HEK293 (cell line): Measurements from ENCODE around the gene LPIN1.
A peak's percentile ranks its signal among the peaks of the same experiment; 100 is the strongest.

Experiments
- CTCF ChIA-PET: fragments of 350-600 bp; formaldehyde crosslinking; extraction: SDS; loops from one replicate; lab custom pipeline; 2021; ENCODE audit warnings: antibody characterized with exemption; lab: Yijun Ruan, JAX
- POLR2A ChIA-PET: fragments of 300-600 bp; formaldehyde crosslinking; extraction: SDS; loops from one replicate; lab custom pipeline; 2020; ENCODE audit warnings: antibody characterized with exemption, inconsistent platforms; lab: Yijun Ruan, JAX
- H3K27ac ChIP-seq: fragments of 200-500 bp; sonication (Bioruptor generic); 2 replicates; pipeline ENCODE4 v1.5.1; 2014; ENCODE audit warnings: low read depth, low read length, control low read depth, inconsistent platforms; ENCODE audit errors: extremely low read depth
- H3K36me3 ChIP-seq, 2 experiments: fragments of 200-500 bp in 1 of 2; sonication (Bioruptor generic) in 1 of 2; 1 replicate in 1 of 2; 2 replicates in 1 of 2; pipeline ENCODE4 v1.5.1; 2014 to 2017; ENCODE audit warnings: inconsistent platforms in 2 of 2, low read length in 2 of 2; ENCODE audit not compliant: control insufficient read depth in 2 of 2, insufficient read depth in 1 of 2
- H3K4me1 ChIP-seq: fragments of 200-500 bp; sonication (Bioruptor generic); 2 replicates; pipeline ENCODE4 v1.5.1; 2014; ENCODE audit warnings: mild to moderate bottlenecking, low read length, inconsistent platforms; ENCODE audit not compliant: control insufficient read depth, insufficient read depth
- H3K4me3 ChIP-seq: 2 replicates; pipeline ENCODE4 v1.5.1; 2011; ENCODE audit warnings: low read depth, mild to moderate bottlenecking, control low read depth, low read length, moderate library complexity
- H3K9me3 ChIP-seq: fragments of 200-500 bp; sonication (Bioruptor generic); 2 replicates; pipeline ENCODE4 v1.5.1; 2014; ENCODE audit warnings: low read depth, low read length, inconsistent platforms; ENCODE audit not compliant: control insufficient read depth, insufficient read depth
- HOXC10 ChIP-seq: sonication (generic); formaldehyde crosslinking; IDR thresholded peaks from 2 replicates; pipeline ENCODE4 v1.8.1; 2023; ENCODE audit warnings: mild to moderate bottlenecking, missing genetic modification reagents
- KLF8 ChIP-seq: fragments of 450-650 bp; formaldehyde crosslinking; IDR thresholded peaks from 2 replicates; pipeline ENCODE4 v1.5.1; 2016; ENCODE audit warnings: missing biosample characterization, missing genetic modification characterization
- KLF9 ChIP-seq: fragments of 450-650 bp; formaldehyde crosslinking; IDR thresholded peaks from 2 replicates; pipeline ENCODE4 v1.5.1; 2016; ENCODE audit warnings: missing biosample characterization, missing genetic modification characterization, low read depth
- ZFP41 ChIP-seq: fragments of 450-650 bp; formaldehyde crosslinking; IDR thresholded peaks from 2 replicates; pipeline ENCODE4 v1.5.1; 2016; ENCODE audit warnings: missing biosample characterization, missing genetic modification characterization, borderline replicate concordance
- ZNF140 ChIP-seq: fragments of 450-650 bp; formaldehyde crosslinking; IDR thresholded peaks from 2 replicates; pipeline ENCODE4 v1.5.1; 2016; ENCODE audit warnings: missing biosample characterization, missing genetic modification characterization
- ZNF175 ChIP-seq: fragments of 450-650 bp; formaldehyde crosslinking; IDR thresholded peaks from 2 replicates; pipeline ENCODE4 v1.5.1; 2016; ENCODE audit warnings: missing biosample characterization, missing genetic modification characterization
- ZNF18 ChIP-seq: fragments of 450-650 bp; formaldehyde crosslinking; IDR thresholded peaks from 2 replicates; pipeline ENCODE4 v1.5.1; 2016; ENCODE audit warnings: missing biosample characterization, missing genetic modification characterization
- ZNF211 ChIP-seq: fragments of 450-650 bp; formaldehyde crosslinking; IDR thresholded peaks from 2 replicates; pipeline ENCODE4 v1.5.1; 2016; ENCODE audit warnings: low read depth, missing biosample characterization, missing genetic modification characterization
- ZNF423 ChIP-seq: fragments of 450-650 bp; formaldehyde crosslinking; IDR thresholded peaks from 2 replicates; pipeline ENCODE4 v1.5.1; 2016; ENCODE audit warnings: missing biosample characterization, missing genetic modification characterization
- ZNF426 ChIP-seq: fragments of 450-650 bp; formaldehyde crosslinking; IDR thresholded peaks from 2 replicates; pipeline ENCODE4 v1.5.1; 2017; ENCODE audit warnings: missing biosample characterization, missing genetic modification characterization, mild to moderate bottlenecking, inconsistent platforms, moderate library complexity
- ZNF48 ChIP-seq: fragments of 450-650 bp; formaldehyde crosslinking; IDR thresholded peaks from 2 replicates; pipeline ENCODE4 v1.5.1; 2016; ENCODE audit warnings: missing biosample characterization, missing genetic modification characterization
- ZNF549 ChIP-seq: fragments of 450-650 bp; IDR thresholded peaks from 2 replicates; pipeline ENCODE4 v1.5.1; 2018; ENCODE audit warnings: missing biosample characterization, missing genetic modification characterization, mild to moderate bottlenecking, inconsistent platforms, moderate library complexity
- ZSCAN23 ChIP-seq: fragments of 450-650 bp; formaldehyde crosslinking; IDR thresholded peaks from 2 replicates; pipeline ENCODE4 v1.5.1; 2016; ENCODE audit warnings: missing biosample characterization, missing genetic modification characterization
- ZSCAN5A ChIP-seq: fragments of 450-650 bp; formaldehyde crosslinking; IDR thresholded peaks from 2 replicates; pipeline ENCODE4 v1.5.1; 2016; ENCODE audit warnings: missing biosample characterization, missing genetic modification characterization

Gene LPIN1

GRCh38 chr2:11746807-11747459, 501 bp downstream of the LPIN1 start (continued):
- TF ChIP-seq ZNF211 (tag by site-specific recombination) = no peak

DNA sequence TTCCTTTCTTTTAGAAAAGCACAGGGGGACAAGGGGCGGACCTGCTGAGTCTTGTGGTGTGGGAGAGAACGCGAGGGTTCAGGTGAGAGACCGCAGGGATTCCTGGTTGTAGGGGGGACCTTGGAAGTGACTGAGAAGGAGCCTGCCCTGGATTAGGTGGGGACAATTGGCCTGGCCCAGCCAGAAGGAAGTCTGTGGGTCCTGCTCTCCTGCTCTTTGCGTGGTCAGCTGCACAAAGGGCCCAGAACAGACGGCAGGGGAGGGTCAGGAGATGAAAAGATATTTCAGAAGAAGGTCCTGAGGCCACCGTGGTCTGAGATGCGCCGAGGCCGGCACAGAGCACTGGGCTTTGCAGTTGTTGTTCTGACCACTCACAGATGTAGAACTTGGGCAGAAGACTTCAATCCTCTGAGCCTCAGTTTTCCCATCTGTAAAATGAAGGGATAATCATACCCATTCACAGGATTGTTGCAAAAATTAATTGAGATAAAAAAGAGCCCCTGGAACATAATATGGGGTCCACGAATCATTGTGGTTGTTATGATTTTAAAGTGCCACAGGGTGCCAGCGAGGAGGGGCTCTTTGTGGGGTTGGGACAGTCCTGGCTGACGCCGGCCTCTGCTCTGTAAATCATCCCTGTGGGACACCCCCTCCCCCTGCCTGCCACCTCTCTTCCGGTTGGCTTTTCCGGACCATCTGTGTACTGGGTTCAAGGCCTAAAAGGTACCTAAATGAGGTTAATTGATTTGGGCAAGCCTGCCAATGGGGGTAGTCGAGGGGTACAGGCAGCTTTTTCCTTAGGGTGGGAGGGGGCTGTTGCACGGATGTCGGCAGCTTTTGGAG, 1.8 kb downstream of the LPIN1 start:
- H3K4me3 ChIP-seq = no peak overlapping the region
- POLR2A ChIA-PET = interaction anchor here (1.1 kb wide), 1 partner anchor 36 kb away, joined by 4 read pairs; no protein-coding TSS in a partner anchor
- no peak overlapping the region for H3K27ac ChIP-seq
- H3K9me3 ChIP-seq = no peaks in the 10 kb centered on the region
- TF ChIP-seq ZNF549 (tag by site-specific recombination) (no peak), ZSCAN23 (tag by site-specific recombination) (no peak), ZNF140 (tag by site-specific recombination) (no peak), ZNF48 (tag by site-specific recombination) (no peak), ZFP41 (no peak), ZNF175 (tag by site-specific recombination) (no peak), ZNF18 (tag by site-specific recombination) (no peak), ZNF423 (tag by site-specific recombination) (no peak), KLF8 (tag by site-specific recombination) (no peak), HOXC10 (CRISPR knock-in tag) (no peak), ZNF211 (tag by site-specific recombination) (no peak), ZNF426 (tag by site-specific recombination) (no peak)
- TF ChIP-seq, all 188 proteins: peak for 0
- peaks cover 17% of the 10 kb centered on the region for H3K4me1 ChIP-seq
- CTCF ChIA-PET = interaction anchor here (1.2 to 1.6 kb wide), 4 partner anchors 10 to 61 kb away, joined by 3 to 6 read pairs (median 6); no protein-coding TSS in a partner anchor
- no peaks in the 10 kb centered on the region for H3K36me3 ChIP-seq

DNA sequence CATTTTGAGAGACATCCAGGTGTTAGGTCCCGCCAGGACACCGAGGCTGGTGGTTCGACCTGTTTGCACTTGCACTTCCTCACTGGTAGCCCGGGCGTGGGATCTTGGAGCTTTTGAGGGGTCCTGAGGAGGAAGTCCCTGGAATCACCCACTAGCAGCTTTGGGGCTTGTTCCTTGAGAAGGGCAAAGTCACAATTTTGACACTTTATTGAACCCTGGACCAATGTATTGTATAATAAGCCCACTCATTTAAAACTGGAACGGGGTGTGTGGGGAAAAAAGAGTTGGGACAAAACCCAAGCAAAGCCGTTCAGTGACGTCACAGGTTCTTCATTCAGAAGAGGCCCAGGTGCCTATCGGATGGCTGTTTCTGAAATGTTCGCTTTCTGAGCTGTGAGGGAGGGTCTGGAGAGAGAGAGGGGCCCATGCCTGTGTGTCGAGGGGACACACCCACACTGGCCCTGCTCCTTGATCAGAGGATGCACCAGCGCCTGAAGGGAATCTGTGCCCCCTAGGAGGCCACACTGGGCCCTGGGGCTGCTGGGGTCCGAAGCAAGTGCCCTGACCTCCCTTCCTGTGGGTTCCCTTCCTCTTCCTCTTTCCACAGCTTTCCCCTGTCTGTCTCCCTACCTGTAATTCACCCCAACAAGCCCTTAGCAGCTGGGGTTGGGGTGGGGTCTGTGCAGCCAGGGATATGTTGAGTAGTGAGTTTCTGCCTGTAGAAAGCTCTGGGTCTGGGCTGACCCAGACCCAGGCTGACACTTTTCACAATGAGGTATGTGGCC, 2.6 kb downstream of the LPIN1 start:
- POLR2A ChIA-PET = interaction anchor here (0.9 kb wide), 1 partner anchor 16 kb away, joined by 3 read pairs; no protein-coding TSS in a partner anchor
- H3K4me3 ChIP-seq = no peak overlapping the region
- no peak for TF ChIP-seq ZSCAN5A
- 0 out of 2 replicates have a peak, but pooled peaks have one; percentile 21 for TF ChIP-seq KLF9 (tag by site-specific recombination)
- TF ChIP-seq, all 188 proteins: peak for 1
- Histone ChIP-seq H3K4me1 (peaks cover 24% of the 10 kb centered on the region), H3K9me3 (no peaks in the 10 kb centered on the region), H3K27ac (no peak overlapping the region), H3K36me3 (no peaks in the 10 kb centered on the region)
- CTCF ChIA-PET = no interaction called here
